GM21723 (cell line): ENCODE results near the gene CYP4X1.
"Not testable (repeated sequence)": the region's sequence is repeated elsewhere in the genome, so short reads cannot be mapped to it uniquely, and the experiment has no call there.

Experiments
- ATAC-seq: cut with Tn5 transposase; IDR thresholded peaks from one replicate; pipeline ENCODE4 v1.9.1; 2021; ENCODE audit warnings: mild to moderate bottlenecking, moderate library complexity; ENCODE audit not compliant: unreplicated experiment

Gene CYP4X1

GRCh38 chr1:47069080-47069479 lies 45.6 kb downstream of the CYP4X1 start:
- not testable (repeated sequence) for ATAC-seq

- not testable (repeated sequence) for ATAC-seq
Observed at GRCh38 chr1:47069509-47069908, 46.0 kb downstream of the CYP4X1 start.

- ATAC-seq: not testable (repeated sequence)
Observed at GRCh38 chr1:47089356-47089755, 65.9 kb downstream of the CYP4X1 start.

- ATAC-seq: not testable (repeated sequence)
Observed at GRCh38 chr1:47091476-47091875, 68.0 kb downstream of the CYP4X1 start.
